NK-92 treated with Interleukin-12 subunit alpha and Interleukin-12 subunit beta, amount 100 ng/mL, for 24 hours (cell line): ENCODE measurements around the gene LXN.

Experiments used
- DNase-seq: peaks from one replicate; lab custom pipeline; 2025; lab: John Stamatoyannopoulos, UW

The LXN gene

DNA sequence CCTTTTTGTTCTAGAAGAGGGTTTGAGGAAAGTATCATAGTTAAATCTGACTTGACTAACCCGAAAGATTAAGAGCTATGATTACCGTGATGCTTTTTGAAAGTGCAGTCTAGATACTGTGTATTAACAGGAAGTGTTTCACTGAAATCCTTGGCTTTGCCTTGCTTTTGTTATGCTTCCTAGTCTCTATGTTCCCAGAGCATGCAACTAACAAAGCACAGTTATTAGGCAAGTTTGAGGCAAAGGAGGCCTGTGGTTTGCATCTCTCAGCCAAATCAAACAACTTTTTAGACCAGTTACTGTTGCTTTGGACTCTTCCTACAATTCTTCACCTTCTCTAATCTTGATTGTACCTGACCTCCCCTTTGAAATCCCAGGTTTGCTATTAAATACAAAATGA, 3.9 kb downstream of the LXN start:
- DNase-seq, result no peak

DNA sequence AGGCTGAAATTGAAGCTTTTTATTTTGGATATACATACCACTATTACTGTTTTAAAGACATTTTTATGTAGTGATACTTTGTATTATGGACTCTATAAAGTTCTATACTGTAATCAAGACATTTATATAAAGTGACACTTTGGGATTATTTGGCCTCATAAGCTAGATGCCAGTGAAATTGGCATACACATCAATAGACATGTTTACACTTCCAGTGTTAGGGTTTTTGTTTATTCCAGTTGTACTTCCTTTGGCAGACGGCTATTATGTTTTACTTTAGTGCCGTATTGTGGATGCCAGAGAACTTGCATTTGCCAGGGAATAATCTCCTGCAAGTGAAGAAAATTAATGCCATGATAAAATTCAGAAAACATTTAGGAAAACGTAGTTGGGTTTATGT, 6.0 kb downstream of the LXN start:
- DNase-seq, result no peak

DNA sequence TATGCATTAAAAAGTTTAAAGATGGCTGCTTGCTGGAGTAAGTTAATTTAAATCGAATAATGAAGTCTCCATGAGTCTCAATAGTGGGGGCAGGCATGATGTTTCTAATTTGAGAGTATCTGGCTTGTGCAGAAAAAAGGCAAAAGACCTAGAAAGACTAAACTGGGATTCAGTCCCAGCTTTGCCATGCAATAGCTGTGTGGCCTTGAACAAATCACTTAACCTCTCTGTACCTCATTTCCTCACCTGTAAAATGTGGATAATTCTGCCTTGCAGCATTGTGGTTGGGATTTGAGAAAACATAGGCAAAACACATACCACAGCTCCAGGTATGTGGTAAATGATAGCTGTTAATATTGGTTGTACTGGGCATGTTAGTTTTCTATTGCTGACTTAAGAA, 8.6 kb downstream of the LXN start:
- no peak for DNase-seq

DNA sequence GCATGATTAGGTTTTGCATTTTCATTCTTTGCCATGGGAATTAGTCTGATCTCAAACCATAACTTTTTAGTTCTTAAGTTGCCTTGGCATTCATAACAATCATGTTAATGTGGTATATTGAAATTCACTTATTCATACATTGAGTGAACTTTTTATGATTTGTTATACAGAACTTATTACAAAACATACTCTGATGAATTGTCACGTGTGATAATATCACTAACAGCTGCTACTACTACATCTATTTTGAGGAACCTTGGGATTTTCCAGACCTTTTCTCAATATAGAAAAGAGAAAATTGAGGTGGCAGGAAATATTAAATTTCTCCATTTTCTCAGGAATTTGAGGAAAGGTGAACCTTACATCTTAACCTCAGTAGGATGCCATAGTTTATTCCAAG, 9.2 kb downstream of the LXN start:
- no peak for DNase-seq

DNA sequence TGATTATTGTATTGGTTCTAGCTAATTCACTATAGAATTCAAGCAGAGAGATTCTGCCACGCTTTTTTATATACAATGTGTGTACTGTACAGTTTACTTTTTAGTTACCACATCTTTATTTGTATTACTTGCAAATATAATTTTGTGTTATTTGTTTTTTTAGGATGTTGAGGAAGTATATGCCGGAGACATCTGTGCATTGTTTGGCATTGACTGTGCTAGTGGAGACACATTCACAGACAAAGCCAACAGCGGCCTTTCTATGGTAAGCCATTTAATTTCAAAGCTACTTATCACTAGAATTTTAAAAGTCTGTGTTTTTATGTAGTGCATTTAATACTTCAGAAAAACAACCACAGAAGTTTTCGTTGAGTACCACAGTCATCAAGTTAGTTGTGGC, 11.7 kb downstream of the LXN start:
- DNase-seq, result no peak

DNA sequence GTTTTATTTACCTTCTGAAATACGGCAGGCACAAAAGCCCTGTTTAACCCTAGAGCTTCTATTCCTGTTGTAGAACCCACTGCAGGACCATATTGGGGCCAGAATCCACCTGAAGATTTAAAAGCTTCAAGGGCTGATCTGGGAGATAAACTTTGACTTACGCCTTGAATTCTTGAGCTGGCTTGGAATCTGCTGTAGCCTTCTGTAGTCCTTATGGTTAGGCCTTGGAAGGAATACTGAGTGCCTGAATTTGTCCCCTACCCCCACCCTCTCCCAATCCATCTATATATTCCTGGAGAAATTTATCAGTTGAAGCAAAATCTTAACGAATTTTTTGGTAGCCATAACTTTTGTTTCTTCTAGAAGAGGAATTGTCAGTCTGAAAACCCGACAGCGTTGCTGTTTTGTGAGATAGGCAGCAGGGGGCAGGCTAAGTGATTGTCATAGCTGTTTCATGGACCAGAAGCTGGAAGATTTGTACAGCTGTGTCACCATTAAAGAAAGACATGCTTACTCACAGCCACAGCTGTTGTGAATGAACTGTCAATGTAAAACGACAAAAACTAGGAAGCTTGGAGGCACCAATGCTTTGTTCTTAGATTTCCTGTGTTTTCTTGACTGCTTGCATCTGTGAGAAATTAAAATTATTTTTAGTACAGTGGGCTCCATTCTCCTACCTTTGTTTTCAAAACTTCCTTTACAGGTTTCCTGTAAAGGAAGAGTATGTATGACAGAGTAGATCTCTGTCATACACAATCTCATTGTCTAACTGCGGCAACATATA, 12.8 kb downstream of the LXN start:
- DNase-seq, result no peak

DNA sequence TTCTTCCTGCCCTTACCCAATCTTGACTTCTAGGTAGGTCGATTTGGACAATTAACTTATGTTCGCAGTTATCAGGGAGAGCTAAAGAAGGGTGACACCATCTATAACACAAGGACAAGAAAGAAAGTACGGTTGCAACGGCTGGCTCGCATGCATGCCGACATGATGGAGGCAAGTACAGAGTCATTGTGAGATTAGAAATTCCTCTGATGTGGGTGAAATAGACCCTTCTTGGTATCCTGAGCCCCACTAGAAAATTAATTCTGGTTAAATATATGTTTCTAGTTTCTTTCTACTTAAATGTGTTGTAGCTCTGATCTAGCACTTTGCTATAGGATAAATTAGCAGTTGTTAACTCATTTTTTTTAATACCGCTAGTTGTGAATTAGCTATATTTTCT, 13.6 kb downstream of the LXN start:
- no peak for DNase-seq

DNA sequence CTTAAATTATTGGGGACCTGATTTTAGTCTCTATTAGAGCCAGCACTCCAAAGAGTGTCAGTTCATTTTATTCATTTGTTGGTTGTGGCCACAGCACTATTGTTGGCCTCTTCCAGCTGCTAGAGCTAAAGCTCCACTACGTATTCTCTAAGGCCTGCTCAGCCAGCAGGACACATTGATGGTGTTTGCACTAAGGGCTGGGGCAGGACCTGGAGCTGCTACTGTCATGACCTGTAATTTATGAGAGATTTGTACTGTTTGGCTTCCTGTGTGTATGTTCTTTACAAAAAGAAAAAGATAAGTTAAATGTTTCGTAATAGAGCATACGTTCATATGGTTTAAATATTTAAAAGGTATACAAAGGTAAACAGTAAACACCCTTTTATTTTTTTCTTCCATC, 20.0 kb downstream of the LXN start:
- DNase-seq, result no peak

DNA sequence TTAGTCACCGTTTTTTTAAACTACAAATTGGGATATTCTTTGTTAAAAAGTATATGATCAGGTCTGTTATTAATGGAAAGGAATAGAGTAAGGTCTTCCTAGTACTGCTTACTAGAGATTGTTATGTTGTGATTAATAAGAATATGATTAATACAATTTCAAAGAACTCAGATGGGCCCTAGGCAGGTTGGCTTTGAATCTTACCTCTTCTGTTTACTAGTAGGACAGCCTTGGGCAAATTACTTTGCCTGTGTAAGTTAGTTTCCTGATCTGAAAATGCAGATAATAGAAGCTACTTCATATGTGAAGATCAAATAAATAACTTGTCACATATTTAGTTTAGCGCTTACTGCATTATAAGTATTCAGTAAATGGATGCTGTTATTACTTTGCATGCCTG, 21.3 kb downstream of the LXN start:
- no peak for DNase-seq

DNA sequence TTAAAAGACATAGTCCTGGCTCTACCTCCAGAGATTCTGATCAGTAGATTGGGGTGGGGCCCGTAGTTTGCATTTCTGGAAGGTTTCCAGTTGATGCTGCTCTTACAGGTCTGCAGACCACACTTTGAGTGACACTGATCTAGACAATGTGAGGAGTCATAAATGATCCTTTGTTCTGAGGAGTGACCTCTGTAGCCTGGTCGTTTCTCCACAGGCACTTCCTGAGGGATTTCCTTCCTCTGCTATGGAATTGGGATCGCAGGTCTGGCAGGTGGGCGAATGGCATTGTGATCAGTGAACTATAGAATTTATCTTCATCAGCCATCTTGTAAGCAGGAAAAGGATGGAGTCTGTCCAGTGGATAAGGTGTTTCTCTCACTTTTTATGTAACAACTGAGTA, 22.7 kb downstream of the LXN start:
- no peak for DNase-seq

DNA sequence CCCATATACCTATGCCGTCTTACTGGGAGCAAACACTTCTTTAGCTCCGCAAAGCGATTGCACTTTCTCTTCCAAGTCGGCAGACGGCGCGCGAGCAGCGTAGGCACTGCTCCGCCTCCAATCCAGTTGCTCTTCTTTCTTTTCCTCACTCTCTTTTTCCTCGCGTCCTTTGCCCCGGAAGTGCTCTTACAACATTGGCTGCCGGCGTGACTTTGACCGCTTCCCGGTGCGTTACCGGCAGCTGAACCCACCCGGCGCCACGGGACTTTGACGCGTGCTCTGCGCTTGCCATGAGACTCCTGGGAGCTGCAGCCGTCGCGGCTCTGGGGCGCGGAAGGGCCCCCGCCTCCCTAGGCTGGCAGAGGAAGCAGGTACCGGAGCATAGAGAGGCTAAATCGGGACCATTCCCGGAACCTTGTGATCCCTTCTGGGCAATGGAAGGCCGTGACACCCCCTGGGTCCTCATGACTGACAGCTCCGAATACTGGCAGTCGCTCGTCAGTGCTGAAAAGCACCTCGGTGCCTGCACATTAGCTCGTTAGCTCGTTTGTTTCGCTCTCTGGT, 28.0 kb downstream of the LXN start, which contains the start of gene GFM1:
Gene GFM1, plus strand, starts transcription at position 183 of the 564 bp plus-strand sequence. Its CDS starts 108 bp downstream, at position 291.
- peak; percentile 83 for DNase-seq

DNA sequence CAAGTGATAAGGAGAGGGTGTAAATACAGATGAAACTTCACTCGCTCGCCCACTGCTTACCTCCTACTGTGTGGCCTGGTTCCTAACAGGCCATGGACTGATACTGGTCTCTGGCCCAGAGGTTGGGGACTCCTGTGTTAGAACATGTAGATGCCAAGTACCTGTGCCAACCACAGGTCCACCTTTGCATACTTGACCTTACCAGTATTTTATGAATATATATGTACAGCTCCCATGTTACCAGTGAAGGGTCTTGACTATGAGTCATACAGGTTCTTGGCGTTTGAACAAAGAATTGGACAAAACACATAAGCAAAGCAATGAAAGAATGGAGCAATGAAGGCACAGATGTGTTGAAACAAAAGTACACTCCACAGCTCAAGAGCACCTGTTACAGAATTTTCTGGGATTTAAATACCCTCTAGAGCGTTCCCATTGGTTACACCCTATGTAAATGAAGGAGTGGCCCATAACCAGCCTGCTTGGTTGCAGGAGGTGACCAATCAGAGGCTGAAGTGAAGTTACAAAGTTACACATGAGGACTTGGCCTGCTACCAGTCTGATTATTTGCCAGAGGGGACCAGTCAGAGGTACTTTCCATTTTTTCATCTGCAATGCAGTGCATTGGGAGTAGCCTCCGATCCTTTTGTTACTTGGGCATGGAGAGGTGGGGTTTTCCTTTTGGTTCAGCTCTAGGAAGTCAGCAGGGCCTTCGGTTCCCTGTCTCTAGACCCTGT, 29.8 kb downstream of the LXN start:
- no peak for DNase-seq

DNA sequence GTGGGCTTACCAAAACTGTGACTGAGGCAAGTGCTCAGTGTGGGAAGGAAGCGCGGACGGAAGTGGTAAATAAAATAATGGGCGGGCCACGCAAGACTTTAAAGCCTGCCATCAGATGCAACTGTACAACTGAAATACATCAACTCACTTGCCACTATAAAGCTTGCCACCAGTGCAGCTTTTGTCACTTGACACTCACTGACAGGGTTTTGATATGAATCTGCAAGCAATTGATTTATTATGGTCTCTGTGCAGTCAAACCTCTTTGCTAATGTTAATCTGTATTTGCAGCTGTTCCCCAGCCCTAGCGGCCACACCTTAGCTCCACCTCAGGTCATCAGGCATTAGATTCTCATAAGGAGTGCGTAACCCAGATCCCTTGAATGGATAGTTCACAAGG, 30.4 kb downstream of the LXN start:
- DNase-seq, result no peak

DNA sequence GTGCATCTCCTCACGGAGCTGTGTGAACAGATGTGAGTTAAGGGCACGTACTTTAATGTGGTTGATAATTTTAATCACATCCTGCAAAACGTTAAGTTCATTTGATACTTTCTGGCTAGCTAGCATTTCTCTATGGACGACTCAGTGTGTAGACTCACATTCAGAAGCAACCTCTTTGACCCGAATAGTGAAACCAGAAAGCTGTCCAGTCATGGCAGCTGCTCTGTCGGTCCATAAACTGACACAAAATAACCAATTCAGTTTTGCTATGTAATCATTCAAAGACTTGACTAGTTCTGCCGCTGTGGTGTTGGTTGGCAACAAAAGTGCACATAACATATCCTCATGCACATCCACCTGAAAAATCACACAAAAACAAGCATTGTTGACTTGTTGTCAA, 31.8 kb downstream of the LXN start:
- DNase-seq, result no peak

DNA sequence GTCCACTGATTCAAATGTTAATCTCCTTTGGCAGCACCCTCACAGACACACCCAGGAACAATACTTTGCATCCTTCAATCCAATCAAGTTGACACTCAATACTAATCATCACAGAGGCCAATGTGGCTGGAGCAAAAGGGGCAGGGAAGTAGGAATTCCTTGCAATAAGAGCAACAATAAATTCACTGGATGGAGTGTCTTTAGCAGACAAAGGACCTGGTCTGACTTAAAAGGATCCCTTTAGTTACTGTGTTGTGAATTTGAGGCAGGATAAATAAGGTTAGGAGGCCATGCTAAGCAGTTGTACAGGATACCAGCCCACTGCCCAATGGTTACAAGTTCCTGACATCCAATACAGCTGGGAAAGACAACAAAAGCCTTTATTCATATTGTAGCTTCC, 40.5 kb downstream of the LXN start:
- no peak for DNase-seq

DNA sequence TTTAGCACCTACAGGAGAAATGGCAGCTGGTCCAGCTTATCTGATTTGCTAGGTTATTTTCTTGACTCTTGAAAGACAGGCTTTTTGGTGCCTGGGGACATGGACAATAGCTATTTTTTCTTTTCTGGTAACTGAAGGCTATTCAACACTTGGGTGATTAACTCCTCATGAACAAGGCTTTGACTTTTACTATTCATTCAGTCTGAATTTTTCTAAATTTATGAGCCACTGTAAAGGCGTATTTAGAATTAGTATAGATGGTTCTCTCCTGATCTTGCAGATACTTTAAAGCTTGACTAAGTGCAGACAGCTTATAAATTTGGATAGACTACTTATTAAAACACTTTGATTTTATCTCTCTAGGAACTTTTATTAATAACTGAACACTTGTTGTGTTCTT, 46.6 kb downstream of the LXN start:
- no peak for DNase-seq

DNA sequence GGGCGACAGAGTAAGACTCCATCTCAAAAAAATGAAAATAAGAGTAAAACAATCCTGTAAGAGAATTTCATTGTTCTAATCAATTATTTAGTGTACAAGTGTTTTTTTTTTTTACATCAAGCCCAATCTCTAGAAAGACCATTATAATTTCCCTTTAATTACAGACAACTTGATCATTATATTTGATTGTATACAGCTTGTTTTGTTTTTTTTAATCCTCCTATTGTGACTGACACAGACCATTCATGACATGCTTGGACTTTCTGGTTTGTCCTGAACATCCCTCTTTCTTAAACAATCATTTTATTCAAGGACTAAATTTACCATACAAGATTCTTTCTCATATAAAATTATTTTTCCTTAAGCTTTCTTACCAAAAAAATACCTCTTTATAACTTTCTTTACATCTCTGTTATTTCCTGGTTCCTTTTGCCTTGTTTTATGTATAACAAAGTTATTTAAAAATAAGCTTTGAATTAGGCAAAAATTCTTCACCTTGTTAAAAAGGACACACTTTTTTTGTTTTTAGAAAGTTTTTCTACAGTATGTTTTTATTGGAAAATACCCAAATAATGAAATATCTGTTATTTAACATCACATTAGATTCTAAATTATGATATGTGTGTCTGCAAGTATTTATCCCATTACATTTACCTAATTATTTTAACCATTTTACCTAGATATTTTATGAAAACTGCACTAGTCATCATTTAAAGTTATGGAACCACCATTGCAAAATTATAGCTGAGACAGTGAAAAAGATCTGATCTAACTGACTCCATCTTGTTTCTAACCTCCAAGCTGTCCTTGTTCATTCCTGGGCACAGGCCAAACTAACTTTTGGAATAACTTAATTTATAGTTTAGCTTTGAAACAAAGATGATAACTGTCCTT, 54.2 kb downstream of the LXN start:
- no peak for DNase-seq
